Tongue (tissue), 2 donors: ENCODE measurements around the gene SGSH. TPM values are rescaled to one million over a fixed set of nuclear protein-coding genes. Genes with fewer than 3 reads are reported as not detected.
"Not testable (repeated sequence)": the region's sequence is repeated elsewhere in the genome, so short reads cannot be mapped to it uniquely, and the experiment has no call there.

ENCODE experiments used
- DNase-seq: peaks from one replicate; pipeline ENCODE4 v3.0.0-alpha.2; 2015
- total RNA-seq: library from RNA; depleted of rRNA; stranded (reverse); fragments of >200 nt; gene quantifications from one replicate; pipeline ENCODE4 v1.2.3, GENCODE V29; 2014

SGSH gene
- total RNA-seq, 1 donor from 2014 or later = 15.5 TPM

- DNase-seq = no peak
Measured at GRCh38 chr17:80210348-80211108, 9.6 kb downstream of the SGSH start.

DNA sequence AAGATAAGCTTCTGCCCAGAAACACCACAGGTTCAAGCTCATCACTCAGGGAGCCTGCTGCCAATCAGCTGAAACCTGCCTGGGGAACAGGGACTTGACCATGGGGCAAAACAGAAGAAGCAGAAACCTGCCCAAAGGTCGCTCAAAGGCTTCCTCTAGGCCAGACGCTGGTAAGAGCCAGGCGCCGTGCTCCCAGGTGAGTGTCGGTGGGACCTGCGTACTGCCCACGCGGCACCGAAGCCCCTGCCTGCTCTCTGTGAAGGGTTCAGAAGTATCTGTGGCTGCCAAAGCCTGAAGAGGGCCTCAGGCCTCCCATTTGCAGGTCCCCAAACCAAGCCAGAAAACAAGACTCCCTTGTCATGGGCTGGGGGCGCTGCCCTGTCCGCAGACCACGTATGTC is 10.4 kb downstream of the SGSH start:
- no peak for DNase-seq

DNA sequence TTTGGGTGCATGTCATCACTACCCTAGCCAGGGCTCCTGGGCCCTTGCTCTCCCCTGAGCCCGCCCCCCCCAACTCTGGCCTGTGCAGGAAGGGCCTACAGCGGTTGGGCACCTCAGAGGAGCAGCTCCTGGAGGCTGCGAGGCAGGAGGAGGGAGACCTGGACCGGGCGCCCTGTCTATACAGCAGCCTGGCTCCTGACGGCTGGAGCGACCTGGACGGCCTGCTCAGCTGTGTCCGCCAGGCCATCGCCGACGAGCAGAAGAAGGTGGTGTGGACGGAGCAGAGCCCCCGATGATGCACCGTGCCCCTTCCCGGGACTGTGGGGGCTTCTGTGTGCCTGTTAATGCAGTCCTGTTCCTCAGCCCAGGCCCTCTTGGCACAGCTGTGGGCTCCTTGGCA is 12.1 kb downstream of the SGSH start:
- DNase-seq = no peak

- no peak for DNase-seq
Measured at GRCh38 chr17:80205811-80206210, 14.3 kb downstream of the SGSH start.

- no peak for DNase-seq
Measured at GRCh38 chr17:80204626-80205468, 15.3 kb downstream of the SGSH start.

- DNase-seq = no peak
Measured at GRCh38 chr17:80203471-80203963, 16.6 kb downstream of the SGSH start.

- DNase-seq = no peak
Measured at GRCh38 chr17:80202197-80202596, 17.9 kb downstream of the SGSH start.

- no peak for DNase-seq
Measured at GRCh38 chr17:80201446-80201845, 18.7 kb downstream of the SGSH start.

GRCh38 chr17:80199295-80199694 is 20.8 kb downstream of the SGSH start:
- not testable (repeated sequence) for DNase-seq

DNA sequence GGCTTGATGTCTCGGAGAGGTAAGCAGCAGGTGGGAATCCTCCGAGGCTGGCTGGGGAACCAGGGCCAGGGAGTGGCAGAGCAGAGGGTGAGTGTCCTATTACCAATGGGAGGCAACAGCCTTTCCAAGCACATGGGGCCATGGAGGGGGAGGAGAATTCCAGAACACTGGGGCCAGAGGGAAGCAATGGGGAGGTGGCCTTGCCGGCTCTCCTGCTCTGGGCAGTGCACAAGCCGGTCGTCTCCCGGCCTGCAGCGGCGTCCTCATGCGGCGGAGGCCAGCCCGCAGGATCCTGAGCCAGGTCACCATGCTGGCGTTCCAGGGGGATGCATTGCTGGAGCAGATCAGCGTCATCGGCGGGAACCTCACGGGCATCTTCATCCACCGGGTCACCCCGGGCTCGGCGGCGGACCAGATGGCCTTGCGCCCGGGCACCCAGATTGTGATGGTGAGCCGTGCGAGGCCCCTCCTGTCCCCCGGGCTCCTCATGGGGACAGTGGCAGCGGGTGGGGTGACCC is 21.9 kb downstream of the SGSH start:
- DNase-seq = peak; percentile 45

- DNase-seq = no peak
Measured at GRCh38 chr17:80196652-80197051, 23.5 kb downstream of the SGSH start.

GRCh38 chr17:80195671-80196529 is 24.2 kb downstream of the SGSH start:
- DNase-seq = peak; percentile 13

- DNase-seq = no peak
Measured at GRCh38 chr17:80195141-80195540, 25.0 kb downstream of the SGSH start.

GRCh38 chr17:80191865-80192661 is 28.1 kb downstream of the SGSH start:
- peak; percentile 67 for DNase-seq

- DNase-seq = no peak
Measured at GRCh38 chr17:80191192-80191591, 28.9 kb downstream of the SGSH start.

DNA sequence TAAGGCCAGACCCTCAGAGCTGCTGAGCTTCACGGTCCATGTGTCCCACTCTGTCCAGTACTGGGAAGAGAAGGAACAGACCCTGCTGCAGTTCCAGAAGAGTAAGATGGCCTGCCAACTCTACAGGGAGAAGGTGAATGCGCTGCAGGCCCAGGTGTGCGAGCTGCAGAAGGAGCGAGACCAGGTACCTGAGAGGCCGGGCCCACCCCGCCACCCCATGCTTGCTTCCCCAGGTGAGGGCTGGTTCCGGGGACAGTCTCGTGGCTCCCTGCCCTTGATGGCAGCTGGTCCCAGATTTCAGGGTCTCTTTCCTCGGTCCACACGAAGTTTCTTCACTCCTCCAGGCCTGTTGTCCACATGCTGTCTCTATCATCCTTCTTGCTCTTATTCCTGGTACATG is 29.4 kb downstream of the SGSH start:
- DNase-seq = no peak

GRCh38 chr17:80189611-80190010 is 30.5 kb downstream of the SGSH start:
- no peak for DNase-seq

DNA sequence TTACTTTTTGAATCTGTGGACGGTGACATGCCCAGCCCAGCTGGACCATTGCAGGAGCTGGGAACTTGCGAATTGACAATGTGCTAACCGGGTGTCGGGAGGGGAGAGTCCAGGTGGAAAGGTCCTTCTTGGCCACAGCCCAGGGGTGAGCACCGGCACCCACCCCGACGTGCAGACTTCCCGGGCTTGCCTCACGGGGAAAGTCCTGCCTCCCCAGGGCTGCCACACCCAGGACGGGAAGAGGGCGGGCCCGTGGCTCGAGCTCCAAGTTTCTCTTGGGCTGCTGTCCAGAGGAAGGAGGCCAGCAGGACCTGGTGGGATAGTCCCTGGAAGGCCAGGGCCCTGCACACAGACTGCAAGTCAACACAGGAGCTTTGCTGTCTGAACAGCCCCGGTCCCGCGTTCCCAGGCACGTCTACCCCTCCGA is 32.6 kb downstream of the SGSH start:
- no peak for DNase-seq

GRCh38 chr17:80187090-80187489 is 33.0 kb downstream of the SGSH start:
- DNase-seq = no peak

- no peak for DNase-seq
Measured at GRCh38 chr17:80185968-80186367, 34.2 kb downstream of the SGSH start.

DNA sequence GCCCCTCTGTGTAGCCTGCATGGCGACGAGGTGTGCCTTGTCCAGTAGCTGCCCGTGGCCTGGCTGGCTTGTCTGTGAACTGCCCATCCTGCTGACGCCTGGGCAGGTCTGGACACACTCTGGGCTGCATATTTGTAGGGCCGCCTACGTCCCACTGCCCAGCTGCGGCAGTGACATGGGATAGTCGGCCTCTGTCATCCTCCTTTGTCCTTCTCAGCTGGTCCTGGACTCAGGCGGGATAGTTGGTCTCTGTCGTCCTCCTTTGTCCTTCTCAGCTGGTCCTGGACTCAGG is 35.8 kb downstream of the SGSH start:
- no peak for DNase-seq
